ENCODE data around the gene NSD2. TPM values are rescaled to one million over a fixed set of nuclear protein-coding genes. Genes with fewer than 3 reads are reported as not detected.

Gene NSD2
- polyA plus RNA-seq, 1 donor from 2014 or later = 51.6 TPM

DNA sequence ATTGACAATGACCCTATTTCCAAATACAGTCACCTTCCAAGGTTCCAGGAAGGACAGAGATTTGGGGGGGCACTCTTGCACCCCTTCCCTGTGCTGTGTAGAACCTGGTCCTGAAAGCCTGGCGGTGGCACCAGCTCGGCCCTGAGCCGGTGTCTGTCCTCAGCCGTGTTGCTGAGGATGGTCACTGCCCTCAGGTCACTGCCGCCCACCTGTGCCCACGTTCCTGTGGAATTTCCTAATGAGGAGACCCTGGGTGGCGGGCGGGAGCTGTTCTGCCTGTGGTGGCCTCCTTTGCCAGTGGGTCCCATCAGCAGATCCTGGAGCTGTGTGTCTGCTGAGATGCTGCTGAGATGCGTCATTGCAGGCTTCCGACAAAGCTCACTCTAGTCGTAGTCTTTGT is 104.7 kb downstream of the NSD2 start:
- no peak overlapping the region for H2AFZ ChIP-seq (ENCODE audit: low read depth, low read length)
- H3K27ac ChIP-seq (ENCODE audit: low read length) = no peak overlapping the region
- H3K36me3 ChIP-seq (ENCODE audit: insufficient read depth, low read length) = peaks cover 20% of the 10 kb centered on the region
- H3K9ac ChIP-seq (ENCODE audit: low read length) = no peak overlapping the region
- no peak overlapping the region for H3K4me3 ChIP-seq (ENCODE audit: low read length)
- H3K27me3 ChIP-seq (ENCODE audit: insufficient read depth, low read depth, low read length) = no peaks in the 10 kb centered on the region
- H3K4me2 ChIP-seq (ENCODE audit: low read length) = no peak overlapping the region
- H3K79me2 ChIP-seq (replicated peaks; ENCODE audit: insufficient read depth, low read length) = no peaks in the 10 kb centered on the region
- H3F3A ChIP-seq (ENCODE audit: insufficient read depth, low read length, poor library complexity, severe bottlenecking) = no peaks in the 10 kb centered on the region
- no peak for TF ChIP-seq EP300 (conservative IDR thresholded peaks at IDR 0.05; ENCODE audit: poor library complexity, severe bottlenecking)
- TF ChIP-seq REST (IDR thresholded peaks at IDR 0.05; ENCODE audit: borderline replicate concordance) = no peak
- TF ChIP-seq EZH2 (IDR thresholded peaks at IDR 0.05; ENCODE audit: borderline replicate concordance, insufficient read depth, low read length, poor library complexity, severe bottlenecking) = no peak
- TF ChIP-seq CTCF (IDR thresholded peaks at IDR 0.05; ENCODE audit: poor library complexity, severe bottlenecking) = no peak
- no peak for TF ChIP-seq MXI1 (conservative IDR thresholded peaks at IDR 0.05; ENCODE audit: poor library complexity, severe bottlenecking)
- TF ChIP-seq TAF1 (IDR thresholded peaks at IDR 0.05; ENCODE audit: low read depth) = no peak
- H3K9me3 ChIP-seq (ENCODE audit: low read length) = no peaks in the 10 kb centered on the region
- H3K9me2 ChIP-seq (ENCODE audit: insufficient read depth, low read length) = no peaks in the 10 kb centered on the region
- H4K20me1 ChIP-seq (ENCODE audit: insufficient read depth) = no peaks in the 10 kb centered on the region

DNA sequence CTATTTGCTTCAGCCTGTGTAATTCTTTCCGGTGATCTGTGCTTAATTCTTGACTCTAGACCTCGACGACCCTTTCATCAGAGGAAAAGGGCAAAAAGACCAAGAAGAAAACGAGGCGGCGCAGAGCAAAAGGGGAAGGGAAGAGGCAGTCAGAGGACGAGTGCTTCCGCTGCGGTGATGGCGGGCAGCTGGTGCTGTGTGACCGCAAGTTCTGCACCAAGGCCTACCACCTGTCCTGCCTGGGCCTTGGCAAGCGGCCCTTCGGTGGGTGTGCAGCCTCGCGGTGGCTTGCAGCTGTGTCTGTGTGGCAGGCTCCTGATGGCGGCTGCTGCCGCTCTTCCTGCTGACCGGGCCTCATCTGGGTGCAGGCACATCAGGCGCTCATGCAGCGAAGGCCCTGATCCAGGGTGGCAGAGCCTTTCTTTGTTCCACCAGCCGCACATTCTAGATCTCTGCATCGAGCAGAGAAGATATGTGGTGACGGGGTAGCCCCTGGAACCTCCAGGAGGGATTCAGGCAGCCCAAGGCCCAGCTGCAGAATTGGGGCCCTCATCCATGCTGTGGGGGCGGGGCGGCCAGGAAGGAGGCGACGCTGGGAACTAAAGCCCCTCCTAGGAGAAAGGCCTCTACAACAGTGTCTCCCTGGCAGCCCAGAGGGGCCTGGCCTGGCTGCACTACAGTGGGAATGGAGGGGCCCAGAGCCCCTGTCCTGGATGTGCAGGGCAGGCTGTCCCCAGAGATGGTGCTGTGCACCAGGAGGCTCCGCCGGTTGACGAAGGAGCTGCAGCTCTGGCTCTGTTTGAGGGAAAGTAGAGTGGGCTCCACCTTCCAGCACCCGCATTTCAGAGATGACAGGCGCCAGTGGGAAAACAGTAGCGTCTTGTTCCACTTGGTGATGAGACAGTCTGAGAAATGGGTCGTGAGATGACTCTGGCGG is 105.5 kb downstream of the NSD2 start:
- H3K4me2 ChIP-seq (ENCODE audit: low read length) = no peak overlapping the region
- H3K9me2 ChIP-seq (ENCODE audit: insufficient read depth, low read length) = no peaks in the 10 kb centered on the region
- H3K4me3 ChIP-seq (ENCODE audit: low read length) = no peak overlapping the region
- TF ChIP-seq SMC3 (conservative IDR thresholded peaks at IDR 0.05; ENCODE audit: poor library complexity) (no peak), MXI1 (conservative IDR thresholded peaks at IDR 0.05; ENCODE audit: poor library complexity, severe bottlenecking) (no peak), EZH2 (IDR thresholded peaks at IDR 0.05; ENCODE audit: borderline replicate concordance, insufficient read depth, low read length, poor library complexity, severe bottlenecking) (no peak), CTCF (IDR thresholded peaks at IDR 0.05; ENCODE audit: poor library complexity, severe bottlenecking) (no peak), EP300 (conservative IDR thresholded peaks at IDR 0.05; ENCODE audit: poor library complexity, severe bottlenecking) (no peak), RAD21 (conservative IDR thresholded peaks at IDR 0.05) (no peak), POLR2AphosphoS5 (IDR thresholded peaks at IDR 0.05) (no peak), TAF1 (IDR thresholded peaks at IDR 0.05; ENCODE audit: low read depth) (no peak), REST (IDR thresholded peaks at IDR 0.05; ENCODE audit: borderline replicate concordance) (no peak)
- no peaks in the 10 kb centered on the region for H3F3A ChIP-seq (ENCODE audit: insufficient read depth, low read length, poor library complexity, severe bottlenecking)
- no peak overlapping the region for H2AFZ ChIP-seq (ENCODE audit: low read depth, low read length)
- no peaks in the 10 kb centered on the region for H3K79me2 ChIP-seq (replicated peaks; ENCODE audit: insufficient read depth, low read length)
- peaks cover 24% of the 10 kb centered on the region for H3K36me3 ChIP-seq (ENCODE audit: insufficient read depth, low read length)
- H3K9me3 ChIP-seq (ENCODE audit: low read length) = no peaks in the 10 kb centered on the region
- no peaks in the 10 kb centered on the region for H3K27me3 ChIP-seq (ENCODE audit: insufficient read depth, low read depth, low read length)
- no peaks in the 10 kb centered on the region for H4K20me1 ChIP-seq (ENCODE audit: insufficient read depth)
- H3K9ac ChIP-seq (ENCODE audit: low read length) = no peak overlapping the region
- no peak overlapping the region for H3K27ac ChIP-seq (ENCODE audit: low read length)
